ENCODE results near the gene FAM177B.

The FAM177B gene

DNA sequence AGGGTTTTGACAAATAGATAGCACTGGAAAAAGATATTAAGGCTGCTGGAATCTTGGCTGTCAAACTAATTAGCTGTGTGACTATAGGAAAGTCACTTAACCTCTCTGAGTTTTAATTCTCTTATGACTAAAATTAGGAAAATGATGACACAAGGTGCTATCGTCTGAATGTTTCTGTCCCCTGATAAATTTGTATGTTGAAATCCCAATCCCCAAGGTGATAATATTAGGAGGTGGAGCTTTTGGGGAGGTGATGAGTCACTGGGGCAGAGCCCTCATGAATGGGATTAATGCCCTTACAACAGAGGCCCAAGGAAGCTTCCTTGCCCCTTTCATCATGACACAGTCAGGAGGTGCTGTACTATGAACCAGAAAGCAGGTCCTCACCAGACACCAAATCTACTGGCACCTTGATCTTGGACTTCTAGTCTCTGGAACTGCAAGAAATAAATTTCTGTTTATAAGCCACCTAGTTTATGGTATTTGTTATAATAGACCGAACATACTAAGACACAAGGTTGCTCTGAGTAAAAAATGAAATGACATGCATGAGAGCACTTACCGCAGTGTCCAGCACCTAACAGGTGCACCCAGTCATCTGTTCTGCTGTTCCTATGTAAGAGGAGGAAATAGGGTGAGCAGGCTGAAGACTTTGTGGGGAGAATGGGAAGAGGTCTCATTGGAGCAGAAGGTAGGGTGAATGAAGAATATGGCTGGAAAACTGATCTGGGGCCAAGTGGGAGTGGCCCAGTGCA lies 51.6 kb downstream of the FAM177B start:
- no peak for DNase-seq

DNA sequence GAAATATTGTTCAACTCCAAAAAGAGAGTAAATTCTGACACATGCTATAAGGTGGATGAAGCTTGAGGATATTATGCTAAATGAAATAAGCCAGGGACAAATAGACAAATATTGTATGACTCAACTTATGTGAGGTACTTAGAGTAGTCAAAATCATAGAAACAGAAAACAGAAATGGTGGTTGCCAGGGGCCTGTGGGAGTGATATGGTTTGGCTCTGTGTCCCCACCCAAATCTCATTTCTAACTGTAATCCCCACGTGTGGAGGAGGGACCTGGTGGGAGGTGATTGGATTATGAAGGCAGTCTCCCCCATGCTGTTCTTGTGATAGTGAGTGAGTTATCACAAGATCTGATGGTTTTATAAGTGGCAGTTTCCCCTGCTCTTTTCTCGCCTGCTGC lies 53.1 kb downstream of the FAM177B start:
- no peak for DNase-seq

GRCh38 chr1:222790520-222790919 lies 53.5 kb downstream of the FAM177B start:
- no peak for DNase-seq

DNA sequence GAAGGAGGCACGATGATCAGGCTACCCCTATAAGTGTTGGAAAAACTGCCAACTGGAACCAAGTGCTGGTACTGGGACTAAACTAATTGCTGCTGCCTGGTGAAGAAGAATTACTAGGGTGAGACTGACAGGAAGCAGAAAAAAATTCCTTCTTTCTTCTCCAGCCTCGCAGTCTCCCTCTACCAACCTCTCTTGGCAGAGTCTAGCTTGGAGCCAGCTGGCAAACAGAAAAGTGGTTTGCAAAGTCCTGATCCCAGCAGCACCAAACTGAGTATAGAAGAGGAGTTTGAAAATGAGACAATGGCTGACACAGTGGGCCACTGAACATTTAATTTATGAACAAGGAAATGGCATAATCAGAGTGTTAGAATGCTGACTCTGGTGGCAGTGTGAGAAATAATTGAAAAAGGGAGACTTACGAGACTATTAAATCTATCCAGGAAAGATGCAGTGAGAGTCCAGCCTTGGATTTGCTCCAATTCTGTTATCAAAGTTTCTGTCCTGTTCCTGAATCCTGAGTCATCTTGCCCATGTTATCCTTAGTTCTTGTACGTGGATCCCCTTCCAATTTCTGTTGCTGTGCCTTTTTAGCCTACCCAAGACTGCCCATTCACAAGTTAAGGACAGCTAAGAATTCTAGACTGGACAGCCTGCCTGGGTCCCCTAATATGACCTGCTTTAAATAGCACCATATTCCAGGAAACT lies 54.2 kb downstream of the FAM177B start:
- DNase-seq, result no peak

GRCh38 chr1:222792744-222793143 lies 55.7 kb downstream of the FAM177B start:
- DNase-seq, result no peak

- no peak for DNase-seq
These were observed 57.9 kb downstream of the FAM177B start for GRCh38 chr1:222794656-222795474.

DNA sequence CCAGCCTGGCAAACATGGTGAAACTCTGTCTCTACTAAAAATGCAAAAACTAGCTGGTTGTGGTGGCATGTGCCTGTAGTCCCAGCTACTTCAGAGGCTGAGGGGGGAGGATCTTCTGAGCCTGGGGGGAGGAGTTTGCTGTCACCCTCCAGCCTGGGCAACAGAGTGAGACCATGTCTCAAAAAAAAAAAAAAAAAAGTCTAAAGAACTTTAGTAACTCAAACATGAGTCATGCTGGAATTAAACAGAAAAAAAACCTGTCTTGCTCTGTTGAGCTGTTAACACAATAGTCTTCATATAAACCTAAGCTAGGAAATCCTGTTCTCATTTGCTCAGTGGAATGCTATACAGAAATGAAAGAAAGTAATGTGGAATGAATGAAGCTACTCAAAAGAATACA lies 61.1 kb downstream of the FAM177B start:
- no peak for DNase-seq

GRCh38 chr1:222798975-222799374 lies 62.0 kb downstream of the FAM177B start:
- DNase-seq, result no peak

All from activated CD4-positive, alpha-beta T cell treated with anti-CD3 and anti-CD28 coated beads, Interleukin-2, amount 50 U/mL, for 1 hour (primary cell).